ENCODE results near the gene COL27A1. TPM values are rescaled to one million over a fixed set of nuclear protein-coding genes. Genes with fewer than 3 reads are reported as not detected.

COL27A1 gene
- total RNA-seq, 1 experiment from 2014 or later: 12.0 TPM

DNA sequence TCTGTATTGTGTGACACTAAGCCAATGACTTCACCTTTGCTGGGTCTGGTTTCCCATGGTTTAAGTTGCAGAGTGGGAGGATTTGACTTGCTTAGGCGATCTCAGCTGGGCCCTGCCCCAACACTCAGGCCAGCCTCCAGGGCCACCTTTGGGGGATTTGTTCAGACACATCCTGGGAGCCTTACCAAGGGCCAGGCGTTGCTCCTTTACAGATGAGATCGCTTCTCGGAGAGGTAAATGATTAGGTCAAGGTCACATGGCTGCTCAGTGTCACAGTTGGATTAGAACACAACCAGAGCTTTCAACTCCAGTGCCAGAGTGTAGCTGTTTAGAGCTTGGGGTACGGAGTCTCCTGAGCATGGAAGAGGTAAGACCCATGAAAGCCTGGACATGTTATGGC is 57.5 kb downstream of the COL27A1 start:
- ChIA-PET RAD21 (ENCODE audit: low non-redundant PET in 1 of 2, low total read pairs in 2 of 2, uncharacterized antibody in 2 of 2, unreplicated experiment in 2 of 2) (no interaction called here), CTCF (no interaction called here), POLR2A (no interaction called here)
- Histone ChIP-seq H3K9ac (ENCODE audit: low read length) (no peak overlapping the region), H3K27me3 (ENCODE audit: insufficient read depth, low read length) (no peaks in the 10 kb centered on the region), H3K79me2 (ENCODE audit: insufficient read depth, low read length) (no peaks in the 10 kb centered on the region), H3K27ac (ENCODE audit: low read depth, low read length) (no peak overlapping the region), H3K9me3 (ENCODE audit: control insufficient read depth in 1 of 2, insufficient read depth in 1 of 2, low read depth in 1 of 2, low read length in 2 of 2) (no peaks in the 10 kb centered on the region), H3K36me3 (ENCODE audit: control insufficient read depth in 1 of 2, insufficient read depth in 2 of 2, low read length in 2 of 2) (no peaks in the 10 kb centered on the region), H3K4me1 (ENCODE audit: control insufficient read depth in 1 of 2, insufficient read depth in 2 of 2, low read length in 2 of 2) (peaks cover 0 to 1% of the 10 kb centered on the region in 2 experiments; a peak in 3 of 4 replicates), H2AFZ (ENCODE audit: low read depth, low read length, poor library complexity, severe bottlenecking) (no peak overlapping the region), H3K9me2 (ENCODE audit: insufficient read depth) (no peaks in the 10 kb centered on the region), H4K20me1 (ENCODE audit: insufficient read depth) (no peaks in the 10 kb centered on the region), H3K4me3 (replicated peaks in 1 of 2; ENCODE audit: low read depth in 1 of 2, low read length in 2 of 2) (no peak overlapping the region), H3K4me2 (ENCODE audit: low read length) (no peak overlapping the region)
- no TSS peak for BruUV-seq (replicated peaks)
- no peak for TF ChIP-seq FOSL1 (IDR thresholded peaks at IDR 0.05; ENCODE audit: low read depth)
- TF ChIP-seq SIN3A (IDR thresholded peaks at IDR 0.05; ENCODE audit: low read depth): no peak
- no peak for TF ChIP-seq RAD21 (IDR thresholded peaks at IDR 0.05; ENCODE audit: low read depth)
- no peak for TF ChIP-seq CBX3 (IDR thresholded peaks at IDR 0.05; ENCODE audit: low read depth)
- intact Hi-C loops (cut with micrococcal nuclease): no loop called here
- ATAC-seq (no peak), DNase-seq (ENCODE audit: low read depth, low spot score) (no peak)

GRCh38 chr9:114213566-114213965 is 58.2 kb downstream of the COL27A1 start:
- H3K79me2 ChIP-seq (ENCODE audit: insufficient read depth, low read length): no peaks in the 10 kb centered on the region
- no peak overlapping the region for H3K27ac ChIP-seq (ENCODE audit: low read depth, low read length)
- TF ChIP-seq CTCF (IDR thresholded peaks at IDR 0.05 in 2 of 3, conservative IDR thresholded peaks at IDR 0.05 in 1 of 3; ENCODE audit: borderline replicate concordance in 1 of 3, insufficient read depth in 1 of 3, low read depth in 2 of 3, low read length in 2 of 3) (no peak), FOSL1 (IDR thresholded peaks at IDR 0.05; ENCODE audit: low read depth) (no peak), POLR2A (IDR thresholded peaks at IDR 0.05; ENCODE audit: borderline replicate concordance, extremely low read depth, insufficient read depth, insufficient read length) (no peak), YY1 (IDR thresholded peaks at IDR 0.05; ENCODE audit: extremely low read depth, insufficient replicate concordance, low read depth, low read length) (no peak)
- ATAC-seq (no peak), DNase-seq (ENCODE audit: low read depth, low spot score) (no peak)
- no peak overlapping the region for H3K9ac ChIP-seq (ENCODE audit: low read length)
- H2AFZ ChIP-seq (ENCODE audit: low read depth, low read length, poor library complexity, severe bottlenecking): no peak overlapping the region
- ChIA-PET CTCF (no interaction called here), POLR2A (no interaction called here), RAD21 (ENCODE audit: low non-redundant PET in 1 of 2, low total read pairs in 2 of 2, uncharacterized antibody in 2 of 2, unreplicated experiment in 2 of 2) (no interaction called here)
- no peaks in the 10 kb centered on the region for H4K20me1 ChIP-seq (ENCODE audit: insufficient read depth)
- no peaks in the 10 kb centered on the region for H3K9me2 ChIP-seq (ENCODE audit: insufficient read depth)
- intact Hi-C loops (cut with micrococcal nuclease): no loop called here
- H3K36me3 ChIP-seq (ENCODE audit: control insufficient read depth in 1 of 2, insufficient read depth in 2 of 2, low read length in 2 of 2): no peaks in the 10 kb centered on the region
- no peaks in the 10 kb centered on the region for H3K27me3 ChIP-seq (ENCODE audit: insufficient read depth, low read length)
- H3K4me3 ChIP-seq (replicated peaks in 1 of 2; ENCODE audit: low read depth in 1 of 2, low read length in 2 of 2): no peak overlapping the region
- no TSS peak for BruUV-seq (replicated peaks)
- H3K9me3 ChIP-seq (ENCODE audit: control insufficient read depth in 1 of 2, insufficient read depth in 1 of 2, low read depth in 1 of 2, low read length in 2 of 2): no peaks in the 10 kb centered on the region
- H3K4me2 ChIP-seq (ENCODE audit: low read length): no peak overlapping the region
- H3K4me1 ChIP-seq (ENCODE audit: control insufficient read depth in 1 of 2, insufficient read depth in 2 of 2, low read length in 2 of 2): no peaks in the 10 kb centered on the region; a peak in 1 of 4 replicates

All from HCT116 (cell line).